GM21619 (cell line): ENCODE data around the gene CAPZB.

Source experiments
- ATAC-seq: cut with Tn5 transposase; IDR thresholded peaks from one replicate; pipeline ENCODE4 v1.9.1; 2021; ENCODE audit not compliant: unreplicated experiment

The CAPZB gene

DNA sequence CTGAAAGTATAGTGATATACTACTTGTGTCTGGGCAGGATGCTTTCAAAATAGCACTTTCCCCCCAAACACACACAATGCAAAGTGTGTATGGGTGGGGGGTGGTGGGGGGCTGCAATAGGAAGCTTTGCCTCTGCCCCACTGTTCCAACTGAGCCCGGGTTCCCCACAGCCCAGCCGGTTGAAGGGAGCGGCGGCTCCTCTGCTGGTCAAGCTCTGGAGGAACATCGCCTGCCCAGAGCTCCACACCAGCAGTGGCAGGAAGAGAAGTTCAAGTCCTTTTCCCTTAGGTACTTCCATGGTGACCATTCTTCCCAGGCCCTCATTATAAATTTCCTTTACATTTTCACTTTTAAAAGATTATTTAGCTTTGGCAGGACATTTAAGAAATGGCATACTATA, 74.9 kb downstream of the CAPZB start:
- no peak for ATAC-seq

DNA sequence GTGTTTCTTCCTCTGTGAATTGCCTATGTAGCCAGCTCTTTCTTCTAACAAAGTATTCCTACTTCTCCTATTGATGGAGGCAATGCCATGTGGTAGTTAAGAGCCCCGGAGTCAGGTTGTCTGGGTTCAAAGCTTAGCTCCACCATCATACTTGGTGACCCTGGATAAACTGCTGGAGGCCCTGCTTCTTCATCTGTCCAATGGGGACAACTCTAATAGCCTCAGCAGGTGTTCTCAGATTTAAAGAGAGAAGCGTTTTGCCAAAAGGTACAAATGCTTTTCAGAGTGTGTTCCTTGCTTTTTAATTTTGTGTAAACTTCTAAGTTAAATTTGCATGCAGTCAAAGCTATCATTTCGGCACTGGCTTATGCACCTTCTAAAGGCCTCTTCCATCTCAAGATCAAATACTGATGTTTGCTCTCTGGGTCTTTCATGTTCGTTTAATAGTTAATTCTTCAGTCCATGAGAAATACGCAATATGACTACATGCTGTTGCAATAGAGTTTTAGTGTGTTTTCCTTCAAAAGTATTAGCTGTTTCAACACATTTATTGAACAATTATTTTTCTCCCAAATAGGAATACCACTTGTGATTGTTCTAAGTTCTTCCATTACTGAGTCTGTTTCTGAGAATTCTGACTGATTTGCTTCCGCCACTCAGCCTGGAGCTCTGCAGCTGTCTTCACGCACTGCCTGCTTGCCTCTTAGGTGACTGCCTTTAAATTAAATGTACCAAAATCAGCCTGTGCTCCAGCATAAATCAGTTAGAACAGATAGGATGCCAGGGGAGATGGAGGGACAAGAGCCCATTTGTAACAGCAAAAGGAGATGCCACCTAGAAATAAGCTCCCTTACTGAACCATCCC, 75.6 kb downstream of the CAPZB start:
- no peak for ATAC-seq

- ATAC-seq, result no peak
Observed at GRCh38 chr1:19407494-19408096, 77.7 kb downstream of the CAPZB start.

DNA sequence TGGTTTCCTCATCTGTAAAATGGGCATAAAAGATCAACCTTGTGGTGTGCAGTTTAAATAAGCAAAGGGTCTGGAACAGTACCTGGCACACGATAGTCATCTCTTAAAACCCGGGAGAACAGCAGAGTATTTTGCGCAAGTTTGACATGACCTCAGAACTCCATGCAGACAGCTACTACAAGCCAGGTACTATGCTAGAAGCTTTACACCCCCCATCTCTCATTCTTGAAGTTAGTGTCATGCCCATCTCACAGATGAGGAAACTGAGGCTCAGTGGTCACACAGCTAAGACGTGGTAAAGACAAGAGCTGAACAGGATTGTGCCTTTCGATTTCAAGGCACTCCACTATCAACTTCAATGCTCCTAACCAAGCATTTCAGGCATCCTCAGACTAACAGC, 78.7 kb downstream of the CAPZB start:
- no peak for ATAC-seq

DNA sequence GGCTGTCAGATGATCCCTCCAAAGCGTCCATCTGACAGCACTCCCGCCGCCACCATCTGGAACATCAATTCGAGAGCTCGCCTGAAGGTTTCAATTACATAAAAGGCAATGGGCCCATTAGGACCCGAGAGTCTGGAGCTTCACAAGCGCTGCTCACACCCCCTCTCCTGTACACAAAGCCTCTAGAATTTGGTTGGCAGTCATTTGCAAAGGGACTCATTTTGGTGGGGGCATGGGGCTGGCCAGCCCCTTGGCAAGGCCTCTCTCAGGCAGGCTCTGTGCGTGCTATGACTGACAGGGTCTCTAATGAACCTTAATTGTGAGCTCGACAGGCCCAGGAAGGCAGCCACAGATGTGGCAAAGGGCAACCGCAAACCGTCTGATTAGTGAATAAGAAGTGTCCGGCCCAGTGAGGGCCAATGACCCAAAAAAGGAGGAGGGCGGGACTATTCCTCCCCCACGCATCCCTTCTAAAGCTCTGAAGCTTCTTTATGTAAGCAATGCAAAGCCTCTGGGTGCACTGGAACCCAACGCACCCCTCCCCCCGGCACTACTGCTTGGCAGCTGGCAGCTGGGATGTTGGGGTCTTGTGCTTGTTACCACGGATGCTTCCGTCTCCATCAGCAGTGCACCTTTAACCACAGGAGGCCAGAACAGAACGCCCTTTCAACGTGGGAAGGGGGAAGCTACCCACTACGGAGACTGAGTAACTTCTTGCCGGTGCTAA, 79.4 kb downstream of the CAPZB start:
- no peak for ATAC-seq

GRCh38 chr1:19405195-19405760, 80.1 kb downstream of the CAPZB start:
- no peak for ATAC-seq

DNA sequence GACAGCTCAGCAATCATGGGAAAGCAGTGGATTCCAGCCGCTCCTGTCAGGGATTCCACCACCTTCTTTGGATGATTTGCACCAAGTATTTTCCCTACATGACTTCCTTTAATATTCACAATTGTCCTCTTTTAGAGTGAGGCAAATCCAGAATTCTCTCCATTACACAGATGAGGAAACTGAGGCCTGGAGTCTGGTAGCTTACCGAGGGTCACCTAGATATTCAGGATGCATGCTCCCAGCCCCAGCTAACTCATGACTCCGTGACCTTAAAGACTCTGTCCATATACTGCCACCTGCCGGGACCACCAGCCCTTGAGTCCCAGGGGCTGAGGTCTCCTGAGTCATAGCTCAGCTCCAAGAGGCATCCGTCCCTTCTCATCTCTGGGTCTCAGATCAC, 80.6 kb downstream of the CAPZB start:
- no peak for ATAC-seq

GRCh38 chr1:19403256-19403655, 82.1 kb downstream of the CAPZB start:
- ATAC-seq, result no peak

DNA sequence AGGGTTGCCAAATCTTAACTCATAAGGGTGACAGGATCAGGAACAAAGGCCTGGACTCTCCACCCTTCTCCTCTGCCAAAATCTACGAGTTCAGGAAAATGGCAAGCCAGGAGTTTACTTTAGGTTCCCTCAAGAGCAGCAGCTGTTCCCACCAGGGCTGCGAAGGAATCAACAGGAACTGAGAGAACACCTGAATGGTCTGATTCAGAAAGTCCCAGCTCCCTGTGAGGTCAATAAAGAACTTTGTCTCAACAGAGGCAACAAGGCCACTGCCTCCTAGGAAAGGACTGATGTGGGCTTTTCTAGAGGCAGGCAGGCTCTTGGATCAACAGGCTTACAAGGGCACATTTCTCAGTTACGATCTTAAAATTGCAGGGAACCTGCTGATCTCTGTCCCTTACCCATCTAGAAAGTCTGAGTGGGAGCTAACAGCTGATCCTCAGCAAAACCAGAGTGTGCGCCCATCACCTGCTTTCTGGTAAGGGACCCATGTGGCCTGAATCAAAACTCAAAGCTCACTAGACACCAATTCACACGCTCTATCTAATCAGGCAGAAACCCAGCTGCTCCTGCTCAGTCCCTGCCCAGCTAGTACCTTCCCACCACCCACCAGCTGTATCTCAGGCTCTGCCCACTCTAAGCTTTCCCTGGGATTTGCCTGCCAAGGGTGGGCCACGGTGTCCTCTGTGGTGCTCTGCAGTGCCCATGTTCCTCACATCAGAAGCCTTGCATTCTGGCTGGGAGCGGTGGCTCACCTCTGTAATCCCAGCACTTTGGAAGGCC, 83.1 kb downstream of the CAPZB start:
- ATAC-seq, result no peak

DNA sequence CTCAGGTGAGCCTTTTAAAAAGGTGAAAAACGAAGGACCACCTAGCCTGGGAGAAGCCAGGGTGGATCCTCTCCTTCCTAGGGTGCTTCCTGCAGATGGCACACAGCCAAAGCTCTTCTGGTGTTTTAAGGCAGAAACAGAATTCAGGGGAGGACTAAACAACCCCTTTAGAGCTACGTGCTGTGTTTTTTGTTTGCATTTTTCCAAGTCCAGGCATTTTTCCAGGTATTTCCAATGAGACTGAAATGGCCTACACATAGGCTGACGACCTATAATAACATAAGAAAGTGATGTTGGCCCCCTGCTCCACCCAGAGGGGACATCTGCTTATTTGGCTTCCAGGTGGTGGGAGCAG, 83.8 kb downstream of the CAPZB start:
- no peak for ATAC-seq

GRCh38 chr1:19400875-19401534, 84.3 kb downstream of the CAPZB start:
- ATAC-seq, result no peak

DNA sequence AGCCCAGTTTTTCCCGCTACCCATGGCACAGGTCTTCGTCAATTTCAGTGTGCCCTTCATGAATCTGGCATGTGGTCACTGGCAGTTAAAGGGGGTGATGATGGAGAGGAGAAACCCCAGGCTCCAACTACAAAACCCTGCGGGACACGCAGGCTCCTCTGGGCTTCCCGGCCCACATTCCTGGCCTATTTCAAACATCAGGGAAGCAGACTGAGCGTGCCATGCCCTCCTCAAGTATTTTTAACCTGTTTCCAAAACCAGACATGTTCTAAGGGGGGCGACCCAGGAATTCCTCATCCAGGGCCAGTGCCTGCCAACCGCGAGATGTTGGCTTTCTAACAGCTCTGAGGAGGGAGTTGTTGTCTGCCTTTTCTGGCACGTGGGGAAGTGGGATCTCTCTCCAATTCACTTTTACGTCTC, 85.1 kb downstream of the CAPZB start:
- no peak for ATAC-seq

DNA sequence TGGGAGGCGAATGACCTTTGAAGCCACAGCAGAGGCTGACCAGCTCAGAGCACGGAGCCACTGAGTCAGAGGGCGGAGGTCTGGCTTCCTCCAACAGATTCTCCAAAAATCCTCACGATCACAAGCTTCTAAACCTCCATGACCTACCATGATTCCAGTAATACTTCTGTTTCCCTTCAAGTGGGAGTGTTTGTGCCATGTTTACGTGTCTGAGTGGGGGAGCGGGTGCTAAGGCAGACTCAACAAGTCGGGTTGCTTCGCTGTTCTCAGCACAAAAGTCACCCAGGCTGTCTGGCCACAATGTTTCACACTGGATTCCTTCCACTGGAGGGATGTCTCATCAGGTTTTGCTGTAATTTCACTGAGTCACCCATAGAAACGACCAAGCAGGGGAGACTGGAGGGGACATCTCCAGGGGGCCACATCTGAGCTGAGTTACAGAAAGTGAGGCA, 87.0 kb downstream of the CAPZB start:
- ATAC-seq, result no peak

DNA sequence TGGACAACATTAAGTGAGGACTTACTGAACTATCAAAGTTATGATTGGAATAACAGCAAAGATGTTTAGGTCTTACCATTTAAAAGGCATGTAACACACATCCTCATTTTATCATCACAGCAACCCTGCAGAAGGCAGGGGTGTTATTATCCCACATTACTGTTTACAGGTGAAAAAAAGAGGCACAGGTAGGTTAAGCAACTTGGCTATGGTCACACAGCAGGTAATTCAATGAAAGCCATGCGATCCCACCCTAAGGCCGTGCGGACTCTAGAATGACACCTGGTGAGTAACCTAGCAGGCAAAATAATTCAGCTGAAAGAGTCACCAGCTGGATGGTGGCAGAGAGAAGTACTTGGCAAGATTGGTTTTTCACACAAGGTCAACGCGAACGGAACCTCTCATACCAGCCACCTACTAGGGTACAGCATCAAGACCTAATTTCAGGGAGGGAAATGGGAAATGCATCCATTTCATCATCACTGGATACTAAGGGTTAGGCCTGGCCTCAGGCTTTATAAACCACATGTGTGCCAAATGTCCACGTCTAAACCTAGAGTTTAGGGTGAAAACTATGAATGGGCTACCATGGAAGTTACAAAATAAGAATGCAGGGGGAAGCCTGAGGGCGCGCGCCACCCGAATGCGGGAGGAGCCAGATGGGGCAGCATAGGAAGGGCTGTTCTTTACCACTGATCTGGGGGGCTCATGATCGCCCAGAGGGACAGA, 88.0 kb downstream of the CAPZB start:
- ATAC-seq, result no peak

- no peak for ATAC-seq
Observed at GRCh38 chr1:19396280-19396679, 89.1 kb downstream of the CAPZB start.

- ATAC-seq, result no peak
Observed at GRCh38 chr1:19395678-19396192, 89.6 kb downstream of the CAPZB start.

- no peak for ATAC-seq
Observed at GRCh38 chr1:19393046-19393445, 92.3 kb downstream of the CAPZB start.

DNA sequence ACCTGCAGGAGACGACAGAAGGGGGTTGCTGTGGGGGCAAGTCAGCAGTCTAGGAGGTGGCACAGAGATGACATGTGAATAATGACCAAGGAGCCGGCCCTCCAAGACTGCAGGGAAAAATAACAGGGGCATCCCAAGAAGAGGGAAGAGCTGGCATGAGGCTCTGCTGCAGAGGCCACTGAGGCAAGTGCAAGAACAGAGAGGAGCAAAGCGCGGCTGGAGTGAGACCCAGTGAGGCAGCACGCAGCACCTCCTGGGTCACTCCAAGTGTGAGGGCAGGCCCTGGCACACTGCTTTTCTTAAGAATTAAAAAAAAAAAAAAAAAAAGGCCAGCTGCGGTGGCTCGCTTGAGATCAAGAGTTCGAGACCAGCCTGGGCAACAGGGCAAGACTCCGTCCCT, 93.1 kb downstream of the CAPZB start:
- ATAC-seq, result no peak

DNA sequence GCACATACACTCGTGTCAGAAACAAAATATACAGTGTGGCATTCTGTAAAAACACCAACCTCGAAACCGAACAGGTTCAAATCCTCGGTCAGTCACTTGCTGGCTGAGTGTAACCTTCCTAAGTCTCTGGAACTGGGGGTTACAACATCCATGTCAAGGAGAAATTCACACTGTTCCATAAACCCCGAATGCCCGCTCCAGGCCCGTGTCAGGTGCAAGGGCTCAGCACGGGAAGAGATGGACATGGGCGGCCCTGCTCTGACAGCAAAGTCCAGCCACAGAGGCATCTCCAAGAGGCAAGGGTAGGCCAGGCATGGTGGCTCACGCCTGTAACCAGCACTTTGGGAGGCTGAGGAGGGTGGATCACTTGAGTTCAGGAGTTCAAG, 93.8 kb downstream of the CAPZB start:
- no peak for ATAC-seq
